ENCODE measurements around the gene TMEM87A.

TMEM87A gene

DNA sequence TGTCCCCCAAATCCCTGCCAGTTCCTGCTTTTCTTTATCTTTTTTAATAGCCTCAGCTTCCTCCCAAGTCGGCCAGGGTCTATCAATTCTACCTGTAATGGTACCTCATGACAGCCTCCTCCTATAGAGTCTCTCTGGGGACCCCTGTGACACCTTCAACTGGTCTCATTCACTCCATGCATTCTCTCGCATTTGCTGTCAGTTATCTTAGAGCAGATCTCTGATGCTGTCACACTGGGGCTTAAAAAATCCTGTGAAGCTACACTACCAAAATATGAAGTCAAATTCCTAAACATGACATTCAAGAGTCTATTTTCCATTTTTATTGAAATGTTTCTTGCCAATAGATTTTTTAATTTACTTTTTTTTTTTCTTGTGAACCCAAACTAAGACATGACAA is 70.6 kb downstream of the TMEM87A start:
- H3K4me3 Mint-ChIP-seq = peak overlapping the region; percentile 3
- H3K4me1 Mint-ChIP-seq (ENCODE audit: low read depth) = peaks cover 49% of the 10 kb centered on the region
- H3K27me3 Mint-ChIP-seq = no peaks in the 10 kb centered on the region
- peaks cover 29% of the 10 kb centered on the region for H3K36me3 Mint-ChIP-seq
- H3K27ac Mint-ChIP-seq = peak overlapping the region; percentile 18
- H3K9me3 Mint-ChIP-seq (ENCODE audit: low read depth) = no peaks in the 10 kb centered on the region

DNA sequence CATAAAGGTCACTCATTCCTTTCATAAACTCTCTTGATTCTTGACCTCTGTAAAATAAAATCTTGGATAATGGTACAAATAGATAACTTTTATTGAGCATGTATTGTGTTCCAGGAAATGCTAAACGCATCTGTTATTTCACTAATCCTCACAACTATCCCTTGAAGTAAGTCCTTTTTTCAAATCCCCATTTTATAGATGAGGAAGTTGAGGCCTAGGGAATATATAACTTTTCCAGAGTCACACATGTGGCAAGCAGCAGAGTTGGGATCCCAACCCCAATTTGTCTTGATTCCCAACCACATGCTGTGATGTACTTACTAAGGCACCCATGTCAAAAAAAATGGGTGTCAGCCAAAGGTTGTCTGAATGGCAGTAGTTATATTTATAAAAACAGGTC is 71.4 kb downstream of the TMEM87A start:
- H3K36me3 Mint-ChIP-seq = peaks cover 31% of the 10 kb centered on the region
- H3K9me3 Mint-ChIP-seq (ENCODE audit: low read depth) = no peaks in the 10 kb centered on the region
- no peak overlapping the region for H3K4me3 Mint-ChIP-seq
- H3K27me3 Mint-ChIP-seq = no peaks in the 10 kb centered on the region
- H3K27ac Mint-ChIP-seq = peak overlapping the region; percentile 22
- H3K4me1 Mint-ChIP-seq (ENCODE audit: low read depth) = peaks cover 41% of the 10 kb centered on the region

DNA sequence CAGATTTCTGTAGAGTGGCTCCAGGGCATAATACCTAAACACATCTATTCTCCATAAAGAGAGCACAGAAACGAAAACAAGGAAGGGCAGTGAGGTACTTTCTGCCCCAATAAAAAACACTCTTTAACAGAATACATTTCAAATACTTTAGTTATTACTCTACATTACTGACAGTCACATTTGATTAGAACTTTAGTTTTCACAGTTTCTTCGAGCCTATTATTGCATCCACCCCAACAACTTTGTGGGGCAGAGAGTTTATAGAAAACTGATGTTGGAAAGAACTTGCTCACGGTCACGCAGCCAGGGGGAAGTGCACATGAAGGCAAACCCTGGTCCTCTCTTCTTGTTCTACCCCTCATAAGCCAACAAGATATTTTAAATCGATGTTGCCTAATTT is 74.1 kb downstream of the TMEM87A start:
- Mint-ChIP-seq H3K36me3 (peaks cover 36% of the 10 kb centered on the region), H3K4me3 (no peak overlapping the region), H3K27me3 (no peaks in the 10 kb centered on the region), H3K9me3 (ENCODE audit: low read depth) (no peaks in the 10 kb centered on the region), H3K4me1 (ENCODE audit: low read depth) (peaks cover 31% of the 10 kb centered on the region), H3K27ac (no peak overlapping the region)

- H3K9me3 Mint-ChIP-seq (ENCODE audit: low read depth) = no peaks in the 10 kb centered on the region
- H3K27me3 Mint-ChIP-seq = no peaks in the 10 kb centered on the region
- H3K36me3 Mint-ChIP-seq = peaks cover 37% of the 10 kb centered on the region
- peaks cover 31% of the 10 kb centered on the region for H3K4me1 Mint-ChIP-seq (ENCODE audit: low read depth)
- H3K4me3 Mint-ChIP-seq = no peak overlapping the region
- H3K27ac Mint-ChIP-seq = no peak overlapping the region
Observed at GRCh38 chr15:42198516-42198915, 74.7 kb downstream of the TMEM87A start.

DNA sequence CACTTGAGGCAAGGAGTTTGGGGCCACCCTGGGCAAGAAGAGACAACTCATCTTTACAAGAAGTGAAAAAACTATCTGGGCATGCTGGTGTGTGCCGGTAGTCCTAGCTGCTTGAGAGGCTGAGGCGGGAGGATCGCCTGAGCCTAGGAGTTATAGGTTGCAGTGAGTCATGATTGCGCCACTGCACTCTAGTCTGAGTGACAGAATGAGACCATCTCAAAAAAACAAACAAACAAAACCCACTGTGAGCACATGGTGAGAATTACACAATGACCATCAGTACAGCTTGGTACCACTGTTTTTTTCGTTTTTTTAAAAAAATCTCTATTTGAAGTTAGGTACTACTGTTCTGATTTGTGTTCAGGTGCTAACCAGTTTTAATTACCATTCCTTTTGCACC is 78.7 kb downstream of the TMEM87A start:
- Mint-ChIP-seq H3K36me3 (peaks cover 38% of the 10 kb centered on the region), H3K27ac (peak overlapping the region; percentile 34), H3K27me3 (no peaks in the 10 kb centered on the region), H3K4me1 (ENCODE audit: low read depth) (peaks cover 46% of the 10 kb centered on the region), H3K9me3 (ENCODE audit: low read depth) (no peaks in the 10 kb centered on the region), H3K4me3 (no peak overlapping the region)

- Mint-ChIP-seq H3K9me3 (ENCODE audit: low read depth) (no peaks in the 10 kb centered on the region), H3K4me3 (peak overlapping the region; percentile 75), H3K27me3 (no peaks in the 10 kb centered on the region), H3K4me1 (ENCODE audit: low read depth) (peaks cover 49% of the 10 kb centered on the region), H3K36me3 (peaks cover 39% of the 10 kb centered on the region), H3K27ac (peak overlapping the region; percentile 97)
Observed at GRCh38 chr15:42193383-42193782, 79.8 kb downstream of the TMEM87A start.

GRCh38 chr15:42191610-42192346 is 81.5 kb downstream of the TMEM87A start:
- Mint-ChIP-seq H3K9me3 (ENCODE audit: low read depth) (no peaks in the 10 kb centered on the region), H3K4me1 (ENCODE audit: low read depth) (peaks cover 49% of the 10 kb centered on the region), H3K4me3 (no peak overlapping the region), H3K27me3 (no peaks in the 10 kb centered on the region), H3K27ac (peak overlapping the region; percentile 77), H3K36me3 (peaks cover 37% of the 10 kb centered on the region)

- Mint-ChIP-seq H3K36me3 (peaks cover 27% of the 10 kb centered on the region), H3K27me3 (no peaks in the 10 kb centered on the region), H3K4me1 (ENCODE audit: low read depth) (peaks cover 42% of the 10 kb centered on the region), H3K4me3 (no peak overlapping the region), H3K9me3 (ENCODE audit: low read depth) (no peaks in the 10 kb centered on the region), H3K27ac (peak overlapping the region; percentile 86)
Observed at GRCh38 chr15:42190370-42190769, 82.9 kb downstream of the TMEM87A start.

DNA sequence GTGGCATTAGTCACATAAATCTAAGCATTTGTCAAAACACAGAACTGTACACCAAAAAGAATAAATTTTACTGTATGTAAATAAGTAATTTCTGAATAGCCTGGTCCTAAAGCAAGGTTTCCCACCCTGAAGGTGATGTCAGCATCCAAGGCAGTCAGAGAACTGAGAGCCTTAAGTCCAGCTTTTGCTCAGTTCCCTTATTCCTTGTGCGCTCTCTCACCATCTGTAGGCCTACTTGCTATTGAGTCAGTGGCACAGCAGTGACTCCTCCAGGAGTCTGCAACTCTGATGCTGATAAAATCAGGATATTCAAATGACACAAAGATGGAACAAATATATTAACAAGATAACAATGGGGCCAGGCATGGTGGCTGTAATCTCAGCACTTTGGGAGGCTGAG is 87.4 kb downstream of the TMEM87A start:
- no peaks in the 10 kb centered on the region for H3K27me3 Mint-ChIP-seq
- no peak overlapping the region for H3K27ac Mint-ChIP-seq
- no peaks in the 10 kb centered on the region for H3K9me3 Mint-ChIP-seq (ENCODE audit: low read depth)
- H3K4me1 Mint-ChIP-seq (ENCODE audit: low read depth) = peaks cover 12% of the 10 kb centered on the region
- peaks cover 15% of the 10 kb centered on the region for H3K36me3 Mint-ChIP-seq
- no peak overlapping the region for H3K4me3 Mint-ChIP-seq

- Mint-ChIP-seq H3K4me1 (ENCODE audit: low read depth) (peaks cover 2% of the 10 kb centered on the region), H3K4me3 (no peak overlapping the region), H3K9me3 (ENCODE audit: low read depth) (no peaks in the 10 kb centered on the region), H3K27me3 (no peaks in the 10 kb centered on the region), H3K36me3 (peaks cover 14% of the 10 kb centered on the region), H3K27ac (no peak overlapping the region)
Observed at GRCh38 chr15:42184736-42185135, 88.5 kb downstream of the TMEM87A start.

- H3K36me3 Mint-ChIP-seq = peaks cover 14% of the 10 kb centered on the region
- H3K27me3 Mint-ChIP-seq = no peaks in the 10 kb centered on the region
- no peak overlapping the region for H3K4me3 Mint-ChIP-seq
- H3K9me3 Mint-ChIP-seq (ENCODE audit: low read depth) = no peaks in the 10 kb centered on the region
- H3K27ac Mint-ChIP-seq = no peak overlapping the region
- peaks cover 2% of the 10 kb centered on the region for H3K4me1 Mint-ChIP-seq (ENCODE audit: low read depth)
Observed at GRCh38 chr15:42184296-42184695, 88.9 kb downstream of the TMEM87A start.

DNA sequence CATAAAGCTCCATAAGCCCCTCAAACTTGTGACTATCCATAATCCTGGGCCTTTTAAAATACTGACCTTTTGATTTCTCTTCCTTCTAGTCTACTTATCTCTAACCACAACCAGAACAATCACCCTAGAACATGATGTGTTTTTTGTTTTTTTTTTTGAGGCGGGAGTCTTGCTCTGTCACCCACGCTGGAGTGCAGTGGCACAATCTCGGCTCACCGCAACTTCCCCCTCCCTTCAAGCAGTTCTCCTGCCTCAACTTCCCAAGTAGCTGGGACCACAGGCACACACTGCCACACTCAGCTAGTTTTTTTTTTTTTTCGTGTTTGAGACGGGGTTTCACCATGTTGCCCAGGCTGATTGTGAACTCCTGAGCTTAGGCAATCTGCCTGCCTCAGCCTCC is 90.3 kb downstream of the TMEM87A start:
- peaks cover 6% of the 10 kb centered on the region for H3K36me3 Mint-ChIP-seq
- no peaks in the 10 kb centered on the region for H3K4me1 Mint-ChIP-seq (ENCODE audit: low read depth)
- no peak overlapping the region for H3K4me3 Mint-ChIP-seq
- no peaks in the 10 kb centered on the region for H3K27me3 Mint-ChIP-seq
- no peaks in the 10 kb centered on the region for H3K9me3 Mint-ChIP-seq (ENCODE audit: low read depth)
- peak overlapping the region; percentile 25 for H3K27ac Mint-ChIP-seq

DNA sequence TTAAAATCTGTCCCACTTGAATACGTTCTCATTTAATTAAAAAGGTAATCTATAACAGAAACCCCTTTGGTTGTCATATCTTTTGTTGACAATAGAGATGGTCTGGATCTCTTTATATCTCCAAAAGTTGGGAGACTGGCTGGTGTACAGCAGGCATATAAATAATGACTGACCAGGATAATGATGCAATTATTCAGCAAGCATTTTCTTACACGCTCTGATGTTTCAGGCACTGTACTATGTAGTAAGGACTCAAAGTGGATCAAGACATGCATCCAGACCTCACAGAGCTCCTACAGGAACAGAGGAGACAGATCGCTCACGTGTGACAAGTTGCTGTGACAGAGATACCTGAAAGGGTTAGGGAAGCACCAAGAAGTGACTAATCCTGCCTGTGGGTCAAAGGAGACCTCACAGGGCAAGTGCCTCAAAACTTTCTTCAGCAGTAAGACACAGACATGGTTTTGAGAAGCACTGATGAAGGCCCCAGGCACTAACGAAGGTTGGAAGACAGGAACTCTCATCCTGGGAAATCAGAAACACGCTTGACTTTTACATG is 90.8 kb downstream of the TMEM87A start:
- H3K27me3 Mint-ChIP-seq = no peaks in the 10 kb centered on the region
- H3K4me3 Mint-ChIP-seq = no peak overlapping the region
- H3K27ac Mint-ChIP-seq = peak overlapping the region; percentile 7
- H3K9me3 Mint-ChIP-seq (ENCODE audit: low read depth) = no peaks in the 10 kb centered on the region
- no peaks in the 10 kb centered on the region for H3K4me1 Mint-ChIP-seq (ENCODE audit: low read depth)
- H3K36me3 Mint-ChIP-seq = peaks cover 6% of the 10 kb centered on the region

DNA sequence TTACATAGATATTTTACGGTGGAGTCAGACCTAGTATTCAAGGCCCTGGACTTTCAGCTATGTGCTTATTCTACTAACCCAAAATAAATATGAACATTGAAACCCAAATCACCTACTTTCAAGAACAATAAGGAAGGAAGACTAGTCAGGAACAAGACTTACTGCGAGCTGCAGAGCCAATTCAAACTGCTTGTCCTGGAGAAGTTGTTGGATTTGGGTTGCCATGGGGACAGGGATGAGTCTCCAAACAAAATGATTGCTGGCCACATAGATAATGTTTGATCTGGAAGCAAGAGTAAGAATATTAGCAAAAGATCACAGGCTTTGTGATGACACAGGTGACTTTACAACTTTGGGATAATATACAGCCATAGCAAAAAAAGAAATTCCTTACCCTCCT is 95.2 kb downstream of the TMEM87A start:
- Mint-ChIP-seq H3K9me3 (ENCODE audit: low read depth) (no peaks in the 10 kb centered on the region), H3K4me1 (ENCODE audit: low read depth) (no peaks in the 10 kb centered on the region), H3K27ac (no peak overlapping the region), H3K36me3 (peaks cover 20% of the 10 kb centered on the region), H3K4me3 (no peak overlapping the region), H3K27me3 (no peaks in the 10 kb centered on the region)

DNA sequence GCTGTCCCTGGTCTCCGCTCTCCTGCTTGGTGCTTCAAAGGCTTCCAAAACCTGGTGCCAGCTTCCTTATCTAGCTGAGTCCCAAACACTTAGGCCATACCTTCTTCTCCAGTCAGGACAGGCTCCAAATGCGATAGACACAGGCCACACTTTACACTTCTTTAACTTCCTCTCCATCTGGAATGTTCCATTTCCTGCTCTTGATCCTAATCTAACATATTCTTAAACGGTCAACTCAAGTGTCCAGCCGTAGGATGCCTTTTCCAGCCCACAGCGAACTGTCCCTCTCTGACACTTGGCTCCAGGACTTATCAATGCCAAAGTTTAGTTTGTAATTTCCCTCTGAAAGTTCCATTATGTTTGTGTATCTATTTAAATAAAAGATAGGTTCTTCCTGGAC is 97.6 kb downstream of the TMEM87A start:
- peaks cover 22% of the 10 kb centered on the region for H3K36me3 Mint-ChIP-seq
- no peaks in the 10 kb centered on the region for H3K27me3 Mint-ChIP-seq
- no peak overlapping the region for H3K27ac Mint-ChIP-seq
- H3K9me3 Mint-ChIP-seq (ENCODE audit: low read depth) = no peaks in the 10 kb centered on the region
- peaks cover 2% of the 10 kb centered on the region for H3K4me1 Mint-ChIP-seq (ENCODE audit: low read depth)
- H3K4me3 Mint-ChIP-seq = no peak overlapping the region

DNA sequence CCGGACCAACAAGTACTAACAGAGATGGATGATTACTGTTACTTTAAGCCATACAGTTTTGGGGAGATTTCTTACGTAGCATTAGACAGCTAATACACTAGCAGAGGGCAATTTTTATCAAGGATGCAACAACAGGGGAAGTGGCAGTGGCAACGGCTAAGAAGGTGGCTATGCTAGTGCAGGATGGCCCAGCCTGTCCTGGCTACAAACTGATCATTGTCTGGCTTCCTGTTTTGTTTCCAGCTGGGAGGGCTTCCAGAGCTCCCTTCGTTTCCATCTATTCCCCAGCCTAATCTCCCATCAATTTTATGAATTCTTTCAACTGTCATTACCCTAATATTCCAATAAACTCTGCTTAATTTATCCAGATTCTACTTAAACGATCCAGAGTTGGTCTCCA is 100.8 kb downstream of the TMEM87A start:
- peak overlapping the region; percentile 34 for H3K27ac Mint-ChIP-seq
- peaks cover 19% of the 10 kb centered on the region for H3K36me3 Mint-ChIP-seq
- H3K27me3 Mint-ChIP-seq = no peaks in the 10 kb centered on the region
- H3K9me3 Mint-ChIP-seq (ENCODE audit: low read depth) = no peaks in the 10 kb centered on the region
- H3K4me1 Mint-ChIP-seq (ENCODE audit: low read depth) = peaks cover 2% of the 10 kb centered on the region
- no peak overlapping the region for H3K4me3 Mint-ChIP-seq
